ENCODE measurements around the gene ASCC3. TPM values are rescaled to one million over a fixed set of nuclear protein-coding genes. Genes with fewer than 3 reads are reported as not detected.

Gene ASCC3
- total RNA-seq, 1 experiment from 2014 or later: 40.5 TPM

DNA sequence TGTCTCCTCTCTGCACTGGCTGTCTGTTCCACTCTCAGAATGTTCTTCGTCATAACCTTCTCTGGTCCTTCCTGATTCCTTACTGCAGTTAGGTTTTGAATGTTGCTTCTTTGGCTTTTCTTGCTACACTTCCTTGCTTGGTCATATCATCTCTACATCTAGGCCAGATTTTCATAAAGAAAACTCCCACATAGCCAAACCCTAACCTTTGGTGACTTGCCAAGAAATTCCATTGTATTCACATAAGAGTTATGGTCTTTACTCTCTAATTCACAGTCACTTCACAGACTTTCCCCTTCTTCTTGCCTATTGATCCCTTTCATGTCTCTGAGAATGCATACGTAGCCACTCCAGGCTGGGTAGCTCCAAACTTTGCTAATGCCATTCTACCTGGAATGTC lies 374.5 kb downstream of the ASCC3 start:
- POLR2A ChIA-PET: no interaction called here
- BruUV-seq (replicated peaks): no TSS peak
- TF ChIP-seq ATF3 (IDR thresholded peaks at IDR 0.05): no peak
- TF ChIP-seq SIN3A (IDR thresholded peaks at IDR 0.05; ENCODE audit: low read depth): no peak
- TF ChIP-seq EZH2phosphoT487 (IDR thresholded peaks at IDR 0.05; ENCODE audit: borderline replicate concordance): no peak
- no peak for TF ChIP-seq JUND (IDR thresholded peaks at IDR 0.05)
- TF ChIP-seq CEBPB (IDR thresholded peaks at IDR 0.05; ENCODE audit: low read depth): no peak
- no peak for TF ChIP-seq YY1 (IDR thresholded peaks at IDR 0.05; ENCODE audit: extremely low read depth, insufficient replicate concordance, low read depth, low read length)
- no peak for TF ChIP-seq REST (IDR thresholded peaks at IDR 0.05; ENCODE audit: low read depth)
- TF ChIP-seq SP1 (IDR thresholded peaks at IDR 0.05; ENCODE audit: low read depth): no peak
- TF ChIP-seq FOSL1 (IDR thresholded peaks at IDR 0.05; ENCODE audit: low read depth): no peak
- TF ChIP-seq CBX3 (IDR thresholded peaks at IDR 0.05; ENCODE audit: low read depth): no peak
- no peak for TF ChIP-seq POLR2A (IDR thresholded peaks at IDR 0.05; ENCODE audit: borderline replicate concordance, extremely low read depth, insufficient read depth, insufficient read length)
- TF ChIP-seq ELF1 (IDR thresholded peaks at IDR 0.05; ENCODE audit: borderline replicate concordance, low read depth): no peak
- no peak for TF ChIP-seq EZH2 (IDR thresholded peaks at IDR 0.05)
- TF ChIP-seq POLR2AphosphoS5 (IDR thresholded peaks at IDR 0.05; ENCODE audit: low read depth, low read length): no peak
- TF ChIP-seq RAD21 (IDR thresholded peaks at IDR 0.05; ENCODE audit: low read depth): no peak
- no peak for TF ChIP-seq TCF7L2 (IDR thresholded peaks at IDR 0.05; ENCODE audit: borderline replicate concordance, extremely low read depth, insufficient read depth, insufficient read length)
- TF ChIP-seq ZFX (IDR thresholded peaks at IDR 0.05): no peak
- TF ChIP-seq, protein P1, sequence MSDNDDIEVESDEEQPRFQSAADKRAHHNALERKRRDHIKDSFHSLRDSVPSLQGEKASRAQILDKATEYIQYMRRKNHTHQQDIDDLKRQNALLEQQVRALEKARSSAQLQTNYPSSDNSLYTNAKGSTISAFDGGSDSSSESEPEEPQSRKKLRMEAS (IDR thresholded peaks at IDR 0.05): no peak
- TF ChIP-seq ZNF274 (IDR thresholded peaks at IDR 0.05; ENCODE audit: low read depth, low read length): no peak
- TF ChIP-seq ZBTB33 (IDR thresholded peaks at IDR 0.05; ENCODE audit: extremely low read depth, insufficient replicate concordance, low read length): no peak
- Histone ChIP-seq H3K9me3 (ENCODE audit: control insufficient read depth in 1 of 2, insufficient read depth in 1 of 2, low read depth in 1 of 2, low read length in 2 of 2) (no peaks in the 10 kb centered on the region), H3K4me3 (replicated peaks in 1 of 2; ENCODE audit: low read depth in 1 of 2, low read length in 2 of 2) (no peak overlapping the region), H3K4me1 (ENCODE audit: control insufficient read depth in 1 of 2, insufficient read depth in 2 of 2, low read length in 2 of 2) (peaks cover 7 to 24% of the 10 kb centered on the region in 2 experiments), H3K27ac (ENCODE audit: low read depth, low read length) (no peak overlapping the region), H3K9ac (ENCODE audit: low read length) (no peak overlapping the region), H3K79me2 (ENCODE audit: insufficient read depth, low read length) (no peaks in the 10 kb centered on the region), H3K4me2 (ENCODE audit: low read length) (no peak overlapping the region), H3K9me2 (ENCODE audit: insufficient read depth) (no peaks in the 10 kb centered on the region), H3K36me3 (ENCODE audit: control insufficient read depth in 1 of 2, insufficient read depth in 2 of 2, low read length in 2 of 2) (no peaks in the 10 kb centered on the region), H2AFZ (ENCODE audit: low read depth, low read length, poor library complexity, severe bottlenecking) (no peak overlapping the region), H4K20me1 (ENCODE audit: insufficient read depth) (no peaks in the 10 kb centered on the region), H3K27me3 (ENCODE audit: insufficient read depth, low read length) (no peaks in the 10 kb centered on the region)
- CTCF ChIA-PET: no interaction called here
- RAD21 ChIA-PET (ENCODE audit: low non-redundant PET in 1 of 2, low total read pairs in 2 of 2, uncharacterized antibody in 2 of 2, unreplicated experiment in 2 of 2): no interaction called here
- ATAC-seq (no peak), DNase-seq (ENCODE audit: low read depth, low spot score) (no peak)
- intact Hi-C loops (cut with micrococcal nuclease): no loop called here

Measured in HCT116 (cell line).